H1 (cell line): Measurements from ENCODE around the gene FGFRL1. TPM values are rescaled to one million over a fixed set of nuclear protein-coding genes. Genes with fewer than 3 reads are reported as not detected.

Experiments
- CTCF ChIA-PET: fragments of 300-600 bp; sonication (Branson Sonifier 250); formaldehyde crosslinking; loops from one replicate; lab custom pipeline; 2021; ENCODE audit not compliant: partially characterized antibody; lab: Charles Lee
- POLR2A ChIA-PET: fragments of 300-600 bp; sonication (Branson Sonifier 250); formaldehyde crosslinking; loops from one replicate; lab custom pipeline; 2021; ENCODE audit warnings: inconsistent platforms; ENCODE audit not compliant: partially characterized antibody; lab: Charles Lee
- DNase-seq, 2 experiments: peaks; one replicate each; pipeline versions ENCODE4 v3.0.0 to v3.0.0-alpha.2; 2010 to 2022; ENCODE audit warnings: low spot score in 2 of 2, low read depth in 1 of 2, mixed read lengths in 1 of 2
- FAIRE-seq: peaks from 2 replicates; lab custom pipeline; 2011; peaks lifted over from hg19 to GRCh38; lab: Jason Lieb, UNC
- H2AFZ ChIP-seq: 2 replicates; pipeline ENCODE4 v1.8.1; 2012; ENCODE audit warnings: low read length, inconsistent platforms
- H2AK5ac ChIP-seq: 2 replicates; pipeline ENCODE4 v1.6.1; 2013; ENCODE audit warnings: low read depth, low read length
- H2BK120ac ChIP-seq: replicated peaks from 2 replicates; pipeline ENCODE3; 2013; ENCODE audit warnings: low read depth, low read length, inconsistent platforms
- H2BK12ac ChIP-seq: 2 replicates; pipeline ENCODE4 v1.6.1; 2013; ENCODE audit warnings: low read depth, low read length
- H2BK15ac ChIP-seq: 2 replicates; pipeline ENCODE4 v1.6.1; 2013; ENCODE audit warnings: low read length
- H2BK20ac ChIP-seq: 2 replicates; pipeline ENCODE4 v1.6.1; 2013; ENCODE audit warnings: low read length
- H2BK5ac ChIP-seq: 2 replicates; pipeline ENCODE4 v1.6.1; 2013; ENCODE audit warnings: low read depth, low read length
- H3K14ac ChIP-seq: 2 replicates; pipeline ENCODE4 v1.6.1; 2013; ENCODE audit warnings: inconsistent platforms; ENCODE audit not compliant: insufficient read length
- H3K18ac ChIP-seq: 2 replicates; pipeline ENCODE4 v1.6.1; 2013; ENCODE audit warnings: low read length; ENCODE audit errors: extremely low read depth
- H3K23ac ChIP-seq: 2 replicates; pipeline ENCODE4 v1.6.1; 2013; ENCODE audit warnings: inconsistent platforms; ENCODE audit not compliant: insufficient read length
- H3K23me2 ChIP-seq: 2 replicates; pipeline ENCODE4 v1.6.1; 2013; ENCODE audit warnings: low read depth, low read length
- H3K27ac ChIP-seq: 2 replicates; pipeline ENCODE4 v1.6.1; 2011; ENCODE audit warnings: low read depth, low read length, inconsistent platforms
- H3K27me3 ChIP-seq, 4 experiments: replicated peaks in 1 of 4; 1 replicate in 1 of 4; 2 replicates in 3 of 4; pipeline versions ENCODE4 v1.6.1 to v1.8.1; 2011 to 2013; ENCODE audit warnings: low read length in 3 of 4, mild to moderate bottlenecking in 3 of 4, inconsistent platforms in 2 of 4, mixed read lengths in 2 of 4, moderate library complexity in 1 of 4; ENCODE audit not compliant: control insufficient read depth in 3 of 4, insufficient read depth in 3 of 4; ENCODE audit errors: extremely low read depth in 1 of 4
- H3K36me3 ChIP-seq, 4 experiments: 2 replicates each; pipeline versions ENCODE4 v1.6.1 to v1.8.1; 2011 to 2013; ENCODE audit warnings: mild to moderate bottlenecking in 4 of 4, low read length in 3 of 4, moderate library complexity in 2 of 4, control low read depth in 1 of 4, inconsistent platforms in 1 of 4; ENCODE audit not compliant: insufficient read depth in 4 of 4, control insufficient read depth in 2 of 4
- H3K4ac ChIP-seq: replicated peaks from 2 replicates; pipeline ENCODE3; 2013; ENCODE audit warnings: low read length, low read depth, mixed read lengths, inconsistent platforms; ENCODE audit not compliant: insufficient read length
- H3K4me1 ChIP-seq, 4 experiments: replicated peaks in 1 of 4; 1 replicate in 1 of 4; 2 replicates in 3 of 4; pipeline versions ENCODE4 v1.6.1 to v1.8.1; 2011 to 2013; ENCODE audit warnings: low read length in 3 of 4, inconsistent platforms in 2 of 4, mixed read lengths in 1 of 4; ENCODE audit not compliant: insufficient read depth in 4 of 4, control insufficient read depth in 3 of 4
- H3K4me2 ChIP-seq, 2 experiments: 2 replicates each; pipeline versions ENCODE4 v1.6.1 to v1.8.1; 2011 to 2013; ENCODE audit warnings: low read depth in 2 of 2, low read length in 2 of 2, control low read depth in 1 of 2, inconsistent platforms in 1 of 2, mild to moderate bottlenecking in 1 of 2; ENCODE audit not compliant: insufficient read depth in 1 of 2
- H3K4me3 ChIP-seq, 4 experiments: fragments of 200-600, 300-600 bp in 1 of 4; sonication (generic), shearing (Covaris generic), sonication (Bioruptor Twin) in 1 of 4; 2 replicates each; pipeline versions ENCODE4 v1.5.1 to v1.8.1; 2011 to 2016; ENCODE audit warnings: low read length in 4 of 4, low read depth in 3 of 4, control low read depth in 2 of 4, inconsistent platforms in 2 of 4, mild to moderate bottlenecking in 2 of 4, mixed read lengths in 1 of 4, moderate library complexity in 1 of 4; ENCODE audit not compliant: insufficient read depth in 2 of 4; ENCODE audit errors: extremely low read depth in 1 of 4
- H3K56ac ChIP-seq: replicated peaks from 2 replicates; pipeline ENCODE3; 2013; ENCODE audit warnings: low read depth, mild to moderate bottlenecking, mixed read lengths, low read length, inconsistent platforms; ENCODE audit not compliant: insufficient read length
- H3K79me1 ChIP-seq: 2 replicates; pipeline ENCODE4 v1.6.1; 2013; ENCODE audit warnings: low read depth, low read length, control low read depth
- H3K79me2 ChIP-seq, 2 experiments: 2 replicates each; pipeline versions ENCODE4 v1.6.1 to v1.8.1; 2012 to 2013; ENCODE audit warnings: low read length in 2 of 2, mild to moderate bottlenecking in 2 of 2, inconsistent platforms in 1 of 2; ENCODE audit not compliant: insufficient read depth in 2 of 2, control insufficient read depth in 1 of 2
- H3K9ac ChIP-seq, 4 experiments: replicated peaks in 1 of 4; 1 replicate in 1 of 4; 2 replicates in 3 of 4; pipeline versions ENCODE4 v1.6.1 to v1.8.1; 2011 to 2013; ENCODE audit warnings: low read depth in 3 of 4, low read length in 3 of 4, control low read depth in 2 of 4, mild to moderate bottlenecking in 2 of 4, moderate library complexity in 2 of 4, inconsistent platforms in 1 of 4; ENCODE audit errors: extremely low read depth in 1 of 4
- H3K9me3 ChIP-seq, 2 experiments: 2 replicates each; pipeline versions ENCODE4 v1.6.1 to v1.8.1; 2012 to 2013; ENCODE audit warnings: mild to moderate bottlenecking in 2 of 2, moderate library complexity in 2 of 2, control low read depth in 1 of 2, inconsistent platforms in 1 of 2, low read depth in 1 of 2, low read length in 1 of 2, mixed read lengths in 1 of 2; ENCODE audit not compliant: insufficient read depth in 2 of 2
- H4K20me1 ChIP-seq, 2 experiments: replicated peaks in 1 of 2; 2 replicates each; pipeline versions ENCODE3 to v1.8.1; 2011 to 2013; ENCODE audit warnings: inconsistent platforms in 2 of 2, low read length in 2 of 2, mild to moderate bottlenecking in 1 of 2; ENCODE audit not compliant: insufficient read depth in 2 of 2, control insufficient read depth in 1 of 2
- H4K5ac ChIP-seq: 2 replicates; pipeline ENCODE4 v1.6.1; 2013; ENCODE audit warnings: low read length, low read depth, mixed read lengths, inconsistent platforms; ENCODE audit not compliant: insufficient read length
- H4K8ac ChIP-seq: 2 replicates; pipeline ENCODE4 v1.8.0; 2013; ENCODE audit warnings: mild to moderate bottlenecking, moderate library complexity, low read length, inconsistent platforms; ENCODE audit not compliant: insufficient read depth; ENCODE audit errors: extremely low read depth
- H4K91ac ChIP-seq: replicated peaks from 2 replicates; pipeline ENCODE3; 2013; ENCODE audit warnings: low read length, mixed read lengths, inconsistent platforms; ENCODE audit not compliant: insufficient read length
- CREB1 ChIP-seq: IDR thresholded peaks from 2 replicates; pipeline ENCODE4 v1.6.1; 2012; ENCODE audit warnings: inconsistent platforms
- EP300 ChIP-seq, 2 experiments: IDR thresholded peaks; 1 replicate in 1 of 2; 2 replicates in 1 of 2; pipeline ENCODE4 v1.6.1; 2011 to 2012; ENCODE audit warnings: low read depth in 2 of 2, low read length in 2 of 2, mild to moderate bottlenecking in 2 of 2, borderline replicate concordance in 1 of 2, inconsistent platforms in 1 of 2, moderate library complexity in 1 of 2
- HDAC6 ChIP-seq: IDR thresholded peaks from one replicate; pipeline ENCODE4 v1.7.1; 2012; ENCODE audit warnings: low read depth, mild to moderate bottlenecking, inconsistent platforms, low read length, moderate library complexity
- KDM1A ChIP-seq: fragments of 200-600, 300-600 bp; sonication (generic); IDR thresholded peaks from 2 replicates; pipeline ENCODE4 v1.7.1; 2016; ENCODE audit warnings: mild to moderate bottlenecking, low read length, borderline replicate concordance
- KDM4A ChIP-seq: IDR thresholded peaks from one replicate; pipeline ENCODE4 v1.7.1; 2012; ENCODE audit warnings: low read depth, mild to moderate bottlenecking, moderate library complexity, low read length, inconsistent platforms; ENCODE audit not compliant: severe bottlenecking
- MAX ChIP-seq: IDR thresholded peaks from 2 replicates; pipeline ENCODE4 v1.6.1; 2012; ENCODE audit warnings: inconsistent platforms
- POLR2AphosphoS5 ChIP-seq: IDR thresholded peaks from 2 replicates; pipeline ENCODE4 v1.6.1; 2011; ENCODE audit warnings: low read depth, low read length
- RBBP5 ChIP-seq: IDR thresholded peaks from 2 replicates; pipeline ENCODE4 v1.7.1; 2012; ENCODE audit warnings: low read depth, mild to moderate bottlenecking, inconsistent platforms, low read length, moderate library complexity, borderline replicate concordance
- SIX5 ChIP-seq: IDR thresholded peaks from 2 replicates; pipeline ENCODE4 v1.6.1; 2011; ENCODE audit warnings: mild to moderate bottlenecking, low read depth, low read length
- SRF ChIP-seq: IDR thresholded peaks from 2 replicates; pipeline ENCODE4 v1.6.1; 2011; ENCODE audit warnings: mild to moderate bottlenecking, low read depth, low read length, moderate library complexity
- SUZ12 ChIP-seq: fragments of 200-600 bp; sonication (generic); IDR thresholded peaks from 2 replicates; pipeline ENCODE4 v1.6.1; 2012; ENCODE audit warnings: mild to moderate bottlenecking, inconsistent platforms, low read length, moderate library complexity, mixed read lengths
- TAF7 ChIP-seq: optimal IDR thresholded peaks from 2 replicates; pipeline ENCODE3; 2011; ENCODE audit warnings: low read depth, mild to moderate bottlenecking, inconsistent platforms, low read length, moderate library complexity, borderline replicate concordance
- YY1 ChIP-seq: IDR thresholded peaks from 2 replicates; pipeline ENCODE4 v1.6.1; 2011; ENCODE audit warnings: low read depth, mild to moderate bottlenecking, low read length
- WGBS, 2 experiments: shearing (Covaris generic) in 1 of 2; methylation state at CpG; one replicate each; pipeline versions ENCODE4 v1.1.6 to v1.1.7; 2013 to 2015; ENCODE audit warnings: low lambda C conversion rate in 2 of 2, mixed read lengths in 2 of 2, inconsistent platforms in 1 of 2, low coverage in 1 of 2, missing lambda C conversion rate in 1 of 2; ENCODE audit not compliant: insufficient replicate concordance in 2 of 2, insufficient coverage in 1 of 2, insufficient read length in 1 of 2; ENCODE audit errors: extremely low coverage in 1 of 2, missing lambda C conversion rate in 1 of 2; 5-methylcytosine and 5-hydroxymethylcytosine counted together
- polyA plus RNA-seq, 7 experiments: library from polyadenylated mRNA; depleted of rRNA in 3 of 7; stranded (reverse) in 5 of 7; unstranded in 2 of 7; fragments of >200 nt in 5 of 7; fragments of 200-250 nt in 2 of 7; gene quantifications; 1 replicate in 5 of 7; 2 replicates in 1 of 7; 4 replicates in 1 of 7; pipeline versions ENCODE4 v1.2.1 to v1.2.3, GENCODE V29; 2011 to 2013; ENCODE audit warnings: missing spikeins in 2 of 7, mixed read lengths in 2 of 7
- total RNA-seq: library from RNA; stranded (reverse); fragmentation: NEBNext Ultra II Directional; extraction: Animal tissue kit (Norgen Biotek cat#: 25700); gene quantifications from 2 replicates; pipeline ENCODE4 v1.2.1, GENCODE V29; 2021

The FGFRL1 gene
- total and polyA plus RNA-seq, 2 of the 8 experiments (the other 6 are each of a cell fraction or from before 2014, with no cell fraction given), result 18.9 to 34.6 TPM

- no peak overlapping the region for H3K18ac ChIP-seq
- H4K20me1 ChIP-seq, result no peaks in the 10 kb centered on the region
- H4K5ac ChIP-seq, result no peak overlapping the region
- H3K4me2 ChIP-seq, result no peak overlapping the region
- H3K36me3 ChIP-seq, result no peaks in the 10 kb centered on the region
- H3K27me3 ChIP-seq, result no peaks in the 10 kb centered on the region
- H2BK120ac ChIP-seq, result no peak overlapping the region
- H3K4ac ChIP-seq, result no peak overlapping the region
- FAIRE-seq (no peak), DNase-seq (no peak)
- no peak overlapping the region for H3K56ac ChIP-seq
- H3K79me2 ChIP-seq, result no peaks in the 10 kb centered on the region
- H2BK12ac ChIP-seq, result no peak overlapping the region
- no peak overlapping the region for H2AFZ ChIP-seq
- H2BK5ac ChIP-seq, result no peak overlapping the region
- POLR2A ChIA-PET, result no interaction called here
- H4K91ac ChIP-seq, result no peak overlapping the region
- no peak overlapping the region for H4K8ac ChIP-seq
- no peak overlapping the region for H3K27ac ChIP-seq
- 86 to 100% methylated on average over 2 to 7 of the region's 7 CpGs for WGBS, 2 experiments
- no peak overlapping the region for H3K9ac ChIP-seq
- H2BK15ac ChIP-seq, result no peak overlapping the region
- H3K14ac ChIP-seq, result no peak overlapping the region
- CTCF ChIA-PET, result interaction anchor here (1.7 kb wide), 1 partner anchor 11 kb away, joined by 7 read pairs; no protein-coding TSS in a partner anchor
- no peak overlapping the region for H2BK20ac ChIP-seq
- H3K9me3 ChIP-seq, result no peaks in the 10 kb centered on the region
- H3K4me1 ChIP-seq, result no peaks in the 10 kb centered on the region
- H3K4me3 ChIP-seq, result no peak overlapping the region
- H3K23me2 ChIP-seq, result no peaks in the 10 kb centered on the region
- H3K79me1 ChIP-seq, result no peaks in the 10 kb centered on the region
- H2AK5ac ChIP-seq, result no peak overlapping the region
- no peak overlapping the region for H3K23ac ChIP-seq
- TF ChIP-seq HDAC6 (no peak), POLR2AphosphoS5 (no peak), TAF7 (no peak), KDM1A (no peak), KDM4A (no peak), RBBP5 (no peak), CREB1 (no peak), EP300 (IDR thresholded peaks at IDR 0.05; ENCODE audit: borderline replicate concordance in 1 of 2, low read depth in 2 of 2, low read length in 2 of 2) (no peak), SIX5 (no peak), SRF (no peak), MAX (no peak), YY1 (no peak), SUZ12 (no peak)
Observed at GRCh38 chr4:1062419-1062818, 51.0 kb downstream of the FGFRL1 start.
